Neural progenitor cell (in vitro differentiated cells): ENCODE measurements around the gene MMP11.

Experiments
- EZH2 ChIP-seq: fragments of 200-600 bp; sonication (generic); IDR thresholded peaks from 2 replicates; pipeline ENCODE4 v1.6.1; 2017; ENCODE audit warnings: antibody characterized with exemption, mild to moderate bottlenecking, moderate library complexity
- TF ChIP-seq, protein P1 (sequence below): fragments of 200-600 bp; sonication (generic); IDR thresholded peaks from 2 replicates; pipeline ENCODE4 v1.5.1; 2017; ENCODE audit warnings: antibody characterized with exemption, mild to moderate bottlenecking

DNA sequence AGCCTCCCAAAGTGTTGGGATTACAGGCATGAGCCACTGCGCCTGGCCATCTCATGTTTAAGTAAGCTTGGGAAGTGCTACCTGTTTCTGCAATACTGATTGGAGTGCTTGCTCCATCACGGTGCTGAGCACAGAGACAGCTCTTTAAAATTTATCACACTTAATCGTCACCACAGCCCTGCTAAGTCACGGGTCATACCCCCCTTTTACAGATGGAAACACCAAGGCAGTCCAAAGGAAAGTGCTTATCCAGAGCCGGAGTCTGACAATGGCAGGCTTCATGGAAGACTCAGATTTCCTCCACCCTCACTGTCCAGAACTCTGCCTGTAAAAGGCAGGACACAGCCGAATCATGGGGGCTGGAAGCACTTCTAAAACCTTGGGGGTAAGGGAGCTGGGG, 12.6 kb upstream of the MMP11 start:
- TF ChIP-seq, protein P1, sequence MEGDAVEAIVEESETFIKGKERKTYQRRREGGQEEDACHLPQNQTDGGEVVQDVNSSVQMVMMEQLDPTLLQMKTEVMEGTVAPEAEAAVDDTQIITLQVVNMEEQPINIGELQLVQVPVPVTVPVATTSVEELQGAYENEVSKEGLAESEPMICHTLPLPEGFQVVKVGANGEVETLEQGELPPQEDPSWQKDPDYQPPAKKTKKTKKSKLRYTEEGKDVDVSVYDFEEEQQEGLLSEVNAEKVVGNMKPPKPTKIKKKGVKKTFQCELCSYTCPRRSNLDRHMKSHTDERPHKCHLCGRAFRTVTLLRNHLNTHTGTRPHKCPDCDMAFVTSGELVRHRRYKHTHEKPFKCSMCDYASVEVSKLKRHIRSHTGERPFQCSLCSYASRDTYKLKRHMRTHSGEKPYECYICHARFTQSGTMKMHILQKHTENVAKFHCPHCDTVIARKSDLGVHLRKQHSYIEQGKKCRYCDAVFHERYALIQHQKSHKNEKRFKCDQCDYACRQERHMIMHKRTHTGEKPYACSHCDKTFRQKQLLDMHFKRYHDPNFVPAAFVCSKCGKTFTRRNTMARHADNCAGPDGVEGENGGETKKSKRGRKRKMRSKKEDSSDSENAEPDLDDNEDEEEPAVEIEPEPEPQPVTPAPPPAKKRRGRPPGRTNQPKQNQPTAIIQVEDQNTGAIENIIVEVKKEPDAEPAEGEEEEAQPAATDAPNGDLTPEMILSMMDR = no peak
- TF ChIP-seq EZH2 = no peak
